Measurements from ENCODE around the gene PRICKLE1. TPM values are rescaled to one million over a fixed set of nuclear protein-coding genes. Genes with fewer than 3 reads are reported as not detected.

PRICKLE1 gene
- 34.3 TPM for total RNA-seq
- long read RNA-seq, full-length matches to known transcripts: 14 of 45 reads
- long read RNA-seq, partial matches to known transcripts: 5 of 45 reads
- long read RNA-seq, other reads (novel, unspliced or antisense): 26 of 45 reads

- intact Hi-C loops (cut with DNase I): loop anchor here (2.0 to 10.0 kb wide), 7 partner anchors 43 to 749 kb away; partner anchors contain the start of gene YAF2
- peak; percentile 78 for DNase-seq (ENCODE audit: low spot score)
These were observed at the start of gene PRICKLE1 for GRCh38 chr12:42589465-42590329. Gene PRICKLE1, minus strand, starts transcription at chr12:42589746. Its CDS starts 117,230 bp downstream, at chr12:42472516.

- intact Hi-C loops (cut with DNase I): no loop called here
- no peak for DNase-seq (ENCODE audit: low spot score)
These were observed 49.2 kb upstream of the PRICKLE1 start for GRCh38 chr12:42638697-42639096.

- no peak for DNase-seq (ENCODE audit: low spot score)
- intact Hi-C loops (cut with DNase I): no loop called here
These were observed 48.5 kb upstream of the PRICKLE1 start for GRCh38 chr12:42638011-42638410.

- DNase-seq (ENCODE audit: low spot score): no peak
- intact Hi-C loops (cut with DNase I): no loop called here
These were observed 47.4 kb upstream of the PRICKLE1 start for GRCh38 chr12:42636993-42637392.

- intact Hi-C loops (cut with DNase I): loop anchor here (5.0 kb wide), 1 partner anchor 41 kb away; no protein-coding TSS in a partner anchor
- no peak for DNase-seq (ENCODE audit: low spot score)
These were observed 44.0 kb upstream of the PRICKLE1 start for GRCh38 chr12:42633594-42633993.

GRCh38 chr12:42631513-42631912, 42.0 kb upstream of the PRICKLE1 start:
- no peak for DNase-seq (ENCODE audit: low spot score)
- intact Hi-C loops (cut with DNase I): loop anchor here (5.0 kb wide), 1 partner anchor 39 kb away; no protein-coding TSS in a partner anchor

- intact Hi-C loops (cut with DNase I): loop anchor here (5.0 kb wide), 1 partner anchor 38 kb away; no protein-coding TSS in a partner anchor
- no peak for DNase-seq (ENCODE audit: low spot score)
These were observed 40.8 kb upstream of the PRICKLE1 start for GRCh38 chr12:42630314-42630713.

- no peak for DNase-seq (ENCODE audit: low spot score)
- intact Hi-C loops (cut with DNase I): no loop called here
These were observed 37.6 kb upstream of the PRICKLE1 start for GRCh38 chr12:42627151-42627550.

GRCh38 chr12:42625611-42626010, 36.1 kb upstream of the PRICKLE1 start:
- intact Hi-C loops (cut with DNase I): no loop called here
- DNase-seq (ENCODE audit: low spot score): no peak

- intact Hi-C loops (cut with DNase I): no loop called here
- DNase-seq (ENCODE audit: low spot score): no peak
These were observed 28.1 kb upstream of the PRICKLE1 start for GRCh38 chr12:42617622-42618021.

- intact Hi-C loops (cut with DNase I): no loop called here
- DNase-seq (ENCODE audit: low spot score): no peak
These were observed 25.5 kb upstream of the PRICKLE1 start for GRCh38 chr12:42615006-42615405.

GRCh38 chr12:42612231-42612613, 22.7 kb upstream of the PRICKLE1 start:
- intact Hi-C loops (cut with DNase I): no loop called here

GRCh38 chr12:42611571-42612230, 22.2 kb upstream of the PRICKLE1 start:
- no peak for DNase-seq (ENCODE audit: low spot score)
- intact Hi-C loops (cut with DNase I): no loop called here

More at GRCh38 chr12:42612231-42612613, 22.7 kb upstream of the PRICKLE1 start:
- no peak for DNase-seq (ENCODE audit: low spot score)

- intact Hi-C loops (cut with DNase I): no loop called here
- DNase-seq (ENCODE audit: low spot score): no peak
These were observed 20.1 kb upstream of the PRICKLE1 start for GRCh38 chr12:42609605-42610004.

- intact Hi-C loops (cut with DNase I): no loop called here
- no peak for DNase-seq (ENCODE audit: low spot score)
These were observed 18.8 kb upstream of the PRICKLE1 start for GRCh38 chr12:42608196-42608825.

- intact Hi-C loops (cut with DNase I): no loop called here
- DNase-seq (ENCODE audit: low spot score): no peak
These were observed 18.1 kb upstream of the PRICKLE1 start for GRCh38 chr12:42607584-42608058.

- no peak for DNase-seq (ENCODE audit: low spot score)
- intact Hi-C loops (cut with DNase I): no loop called here
These were observed 16.9 kb upstream of the PRICKLE1 start for GRCh38 chr12:42606471-42606870.

GRCh38 chr12:42605685-42606084, 16.1 kb upstream of the PRICKLE1 start:
- intact Hi-C loops (cut with DNase I): no loop called here
- no peak for DNase-seq (ENCODE audit: low spot score)

GRCh38 chr12:42603246-42603990, 13.9 kb upstream of the PRICKLE1 start:
- intact Hi-C loops (cut with DNase I): no loop called here
- DNase-seq (ENCODE audit: low spot score): no peak
